Astrocyte of the cerebellum (primary cell): Measurements from ENCODE around the gene WNT8A.

Source experiments
- DNase-seq: peaks from one replicate; pipeline ENCODE4 v3.0.0-alpha.2; 2011; ENCODE audit warnings: low read depth
- H3K4me3 ChIP-seq: 2 replicates; pipeline ENCODE4 v1.5.1; 2011; ENCODE audit warnings: mild to moderate bottlenecking, low read depth, low read length, moderate library complexity
- in situ Hi-C: cut with HindIII; loops from 2 replicates; pipeline ENCODE4 v1.10.0; 2017; ENCODE audit warnings: low sequenced_read_pairs
- TF ChIP-seq, protein P1 (sequence below): IDR thresholded peaks from 2 replicates; pipeline ENCODE4 v1.5.1; 2012; ENCODE audit warnings: low read length, low read depth, moderate library complexity, mild to moderate bottlenecking; ENCODE audit errors: missing control alignments

WNT8A gene

DNA sequence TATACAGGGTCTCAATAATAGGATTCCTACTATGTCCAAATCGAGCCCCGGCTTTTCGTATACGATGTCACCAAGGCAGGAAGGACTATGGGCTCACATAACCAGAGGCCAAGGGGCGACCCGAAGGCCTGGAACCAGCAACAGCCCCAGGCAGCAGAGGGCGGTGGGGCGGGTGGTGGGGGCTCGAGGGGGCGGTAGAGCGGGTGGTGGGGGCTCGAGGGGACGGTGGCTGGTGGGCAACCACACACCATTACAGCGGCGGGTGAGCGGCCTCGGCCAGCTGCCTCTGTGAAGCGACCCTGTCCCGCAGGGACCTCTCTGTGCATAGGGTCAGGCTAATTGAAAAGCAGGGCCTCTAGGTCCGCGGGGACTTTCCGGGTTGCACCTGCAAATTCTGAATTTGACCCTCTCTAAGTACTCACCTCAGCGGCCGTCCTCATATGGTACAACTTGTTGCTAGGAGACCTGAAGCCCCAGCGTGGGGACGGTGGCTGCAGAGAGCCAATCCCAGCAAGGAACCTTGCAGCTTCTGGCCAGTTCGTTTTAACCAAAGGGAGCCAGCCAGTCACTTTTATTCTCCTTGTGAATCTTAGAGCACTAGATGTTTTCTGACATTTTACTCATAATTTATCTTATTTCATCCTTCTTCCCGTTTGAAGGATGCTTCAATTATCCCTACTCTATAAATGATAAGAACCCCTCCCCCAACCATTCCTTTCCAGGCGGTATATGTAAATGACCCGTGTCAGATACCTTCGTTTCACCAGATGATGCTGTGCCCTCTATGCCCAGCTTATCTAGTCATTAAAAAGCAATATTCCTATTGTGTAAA lies 55.3 kb downstream of the WNT8A start, which contains the start of gene NME5:
TSS of gene NME5 (minus strand) at position 480 of the 832 bp plus-strand sequence. CDS start 648 bp downstream, outside the sequence.
- in situ Hi-C loops: no loop called here
- DNase-seq: peak; percentile 34
- TF ChIP-seq, protein P1, sequence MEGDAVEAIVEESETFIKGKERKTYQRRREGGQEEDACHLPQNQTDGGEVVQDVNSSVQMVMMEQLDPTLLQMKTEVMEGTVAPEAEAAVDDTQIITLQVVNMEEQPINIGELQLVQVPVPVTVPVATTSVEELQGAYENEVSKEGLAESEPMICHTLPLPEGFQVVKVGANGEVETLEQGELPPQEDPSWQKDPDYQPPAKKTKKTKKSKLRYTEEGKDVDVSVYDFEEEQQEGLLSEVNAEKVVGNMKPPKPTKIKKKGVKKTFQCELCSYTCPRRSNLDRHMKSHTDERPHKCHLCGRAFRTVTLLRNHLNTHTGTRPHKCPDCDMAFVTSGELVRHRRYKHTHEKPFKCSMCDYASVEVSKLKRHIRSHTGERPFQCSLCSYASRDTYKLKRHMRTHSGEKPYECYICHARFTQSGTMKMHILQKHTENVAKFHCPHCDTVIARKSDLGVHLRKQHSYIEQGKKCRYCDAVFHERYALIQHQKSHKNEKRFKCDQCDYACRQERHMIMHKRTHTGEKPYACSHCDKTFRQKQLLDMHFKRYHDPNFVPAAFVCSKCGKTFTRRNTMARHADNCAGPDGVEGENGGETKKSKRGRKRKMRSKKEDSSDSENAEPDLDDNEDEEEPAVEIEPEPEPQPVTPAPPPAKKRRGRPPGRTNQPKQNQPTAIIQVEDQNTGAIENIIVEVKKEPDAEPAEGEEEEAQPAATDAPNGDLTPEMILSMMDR: no peak
- H3K4me3 ChIP-seq: peak within 1 kb of the TSS; percentile 56

- no peak for DNase-seq
- in situ Hi-C loops: no loop called here
- H3K4me3 ChIP-seq: peak overlapping the region; percentile 56
- TF ChIP-seq, protein P1: no peak
Observed at GRCh38 chr5:138139781-138140090, 55.9 kb downstream of the WNT8A start.

- in situ Hi-C loops: no loop called here
- TF ChIP-seq, protein P1: no peak
Observed at GRCh38 chr5:138140268-138140667, 56.4 kb downstream of the WNT8A start.

More at GRCh38 chr5:138140268-138140667, 56.4 kb downstream of the WNT8A start:
- DNase-seq: no peak
- no peak overlapping the region for H3K4me3 ChIP-seq
